GM12865 (cell line): ENCODE results near the gene CUEDC2.
A peak's percentile ranks its signal among the peaks of the same experiment; 100 is the strongest.

ENCODE experiments used
- DNase-seq: peaks from one replicate; pipeline ENCODE4 v3.0.0; 2010; ENCODE audit warnings: low read depth
- H3K4me3 ChIP-seq: 2 replicates; pipeline ENCODE4 v1.5.1; 2011; ENCODE audit warnings: mild to moderate bottlenecking, low read depth, low read length, control low read depth
- TF ChIP-seq, protein P1 (sequence below): IDR thresholded peaks from 2 replicates; pipeline ENCODE4 v1.5.1; 2011; ENCODE audit warnings: low read length, control low read depth, low read depth, inconsistent platforms; ENCODE audit not compliant: insufficient read depth; ENCODE audit errors: missing control alignments

Gene CUEDC2

DNA sequence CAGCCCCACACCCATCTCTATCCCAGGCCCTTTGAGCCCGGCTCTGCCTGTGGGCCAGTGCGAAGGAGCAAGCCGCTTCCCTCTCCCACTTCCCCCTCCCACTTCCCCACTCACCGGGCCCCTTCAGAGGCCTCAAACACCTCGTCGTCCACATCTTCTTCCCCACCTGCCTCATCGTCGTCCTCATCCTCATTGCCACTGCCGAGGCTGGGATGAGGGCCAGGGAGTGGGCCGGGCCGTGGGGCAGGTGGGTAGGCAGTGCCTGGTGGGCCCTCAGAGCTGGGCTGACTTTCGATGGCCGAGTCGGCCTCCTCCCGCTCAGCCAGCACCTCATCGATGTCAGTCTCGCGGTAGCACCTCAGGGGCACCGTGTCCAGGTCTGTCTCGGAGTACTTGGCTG, 17.6 kb downstream of the CUEDC2 start:
- no peak for DNase-seq
- TF ChIP-seq, protein P1, sequence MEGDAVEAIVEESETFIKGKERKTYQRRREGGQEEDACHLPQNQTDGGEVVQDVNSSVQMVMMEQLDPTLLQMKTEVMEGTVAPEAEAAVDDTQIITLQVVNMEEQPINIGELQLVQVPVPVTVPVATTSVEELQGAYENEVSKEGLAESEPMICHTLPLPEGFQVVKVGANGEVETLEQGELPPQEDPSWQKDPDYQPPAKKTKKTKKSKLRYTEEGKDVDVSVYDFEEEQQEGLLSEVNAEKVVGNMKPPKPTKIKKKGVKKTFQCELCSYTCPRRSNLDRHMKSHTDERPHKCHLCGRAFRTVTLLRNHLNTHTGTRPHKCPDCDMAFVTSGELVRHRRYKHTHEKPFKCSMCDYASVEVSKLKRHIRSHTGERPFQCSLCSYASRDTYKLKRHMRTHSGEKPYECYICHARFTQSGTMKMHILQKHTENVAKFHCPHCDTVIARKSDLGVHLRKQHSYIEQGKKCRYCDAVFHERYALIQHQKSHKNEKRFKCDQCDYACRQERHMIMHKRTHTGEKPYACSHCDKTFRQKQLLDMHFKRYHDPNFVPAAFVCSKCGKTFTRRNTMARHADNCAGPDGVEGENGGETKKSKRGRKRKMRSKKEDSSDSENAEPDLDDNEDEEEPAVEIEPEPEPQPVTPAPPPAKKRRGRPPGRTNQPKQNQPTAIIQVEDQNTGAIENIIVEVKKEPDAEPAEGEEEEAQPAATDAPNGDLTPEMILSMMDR, result no peak
- H3K4me3 ChIP-seq, result no peak overlapping the region

DNA sequence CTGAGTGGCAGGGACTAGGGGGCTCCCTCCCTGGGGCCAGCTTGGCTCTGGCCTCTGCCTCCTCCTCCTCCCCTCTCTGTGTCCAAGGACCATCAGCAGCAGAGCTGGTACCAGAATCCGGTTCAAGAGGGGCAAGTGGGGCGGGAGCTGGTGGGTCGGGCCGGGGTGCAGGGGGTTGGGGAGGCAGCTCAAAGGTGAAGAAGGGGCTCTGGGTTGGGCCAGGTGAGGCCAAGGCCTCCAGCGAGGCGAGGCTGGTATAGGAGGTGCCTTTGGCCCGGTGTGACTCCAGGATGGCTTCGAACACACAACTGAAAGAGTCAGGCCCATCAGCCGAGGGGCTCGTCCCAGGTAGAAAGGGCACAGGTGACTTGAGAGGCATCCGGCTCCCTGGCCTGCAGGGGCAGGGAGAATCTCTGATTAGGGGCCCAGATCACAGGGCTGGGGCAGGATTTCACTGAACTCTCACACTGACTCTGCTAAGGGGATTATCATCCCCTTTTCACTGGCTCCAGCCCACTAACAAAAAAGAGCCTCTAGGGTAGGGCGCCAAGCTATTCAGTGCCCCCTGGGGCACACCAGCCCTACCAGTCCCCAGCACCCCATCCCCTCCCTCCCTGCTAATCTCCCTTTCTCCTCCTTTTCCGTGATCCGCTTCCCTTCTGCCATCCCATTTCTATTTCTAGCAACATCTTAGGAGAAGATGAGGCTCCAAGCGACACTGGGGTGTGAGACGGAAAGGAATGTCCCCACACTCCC, 18.4 kb downstream of the CUEDC2 start:
- TF ChIP-seq, protein P1, result no peak
- H3K4me3 ChIP-seq, result no peak overlapping the region
- no peak for DNase-seq

DNA sequence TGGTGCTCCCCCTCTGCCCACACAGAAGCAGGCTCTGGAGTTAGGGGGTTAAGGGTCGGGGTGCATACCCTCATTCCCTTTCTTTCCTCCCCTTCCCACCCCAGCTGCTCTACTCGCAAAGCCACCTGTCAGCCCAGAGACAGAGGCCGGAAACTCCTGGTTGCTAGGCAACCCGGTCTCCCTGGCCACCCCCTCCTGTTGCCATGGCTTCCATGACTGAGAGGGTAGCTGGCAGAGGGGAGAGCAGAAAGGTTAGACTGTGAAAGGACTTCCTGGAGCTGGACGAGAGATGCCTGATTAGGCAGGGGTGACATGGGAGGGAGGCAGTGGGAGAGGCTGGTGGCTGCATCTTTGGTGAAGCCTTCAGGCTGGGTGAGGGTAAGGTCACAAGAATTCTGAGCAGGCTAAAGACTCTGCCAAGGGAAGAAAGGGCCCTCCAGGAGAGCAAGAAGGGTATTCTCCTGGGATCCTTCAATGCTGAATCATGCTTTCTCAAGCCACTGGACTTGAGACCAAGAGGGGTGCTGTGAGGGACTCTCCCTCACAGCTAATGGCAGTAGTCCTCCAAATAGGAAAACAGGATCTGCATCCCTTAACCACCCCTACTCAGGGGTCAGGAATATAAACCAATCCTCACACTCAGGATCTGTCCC, 19.2 kb downstream of the CUEDC2 start:
- TF ChIP-seq, protein P1, result no peak
- peak; percentile 77 for DNase-seq
- H3K4me3 ChIP-seq, result no peak overlapping the region

DNA sequence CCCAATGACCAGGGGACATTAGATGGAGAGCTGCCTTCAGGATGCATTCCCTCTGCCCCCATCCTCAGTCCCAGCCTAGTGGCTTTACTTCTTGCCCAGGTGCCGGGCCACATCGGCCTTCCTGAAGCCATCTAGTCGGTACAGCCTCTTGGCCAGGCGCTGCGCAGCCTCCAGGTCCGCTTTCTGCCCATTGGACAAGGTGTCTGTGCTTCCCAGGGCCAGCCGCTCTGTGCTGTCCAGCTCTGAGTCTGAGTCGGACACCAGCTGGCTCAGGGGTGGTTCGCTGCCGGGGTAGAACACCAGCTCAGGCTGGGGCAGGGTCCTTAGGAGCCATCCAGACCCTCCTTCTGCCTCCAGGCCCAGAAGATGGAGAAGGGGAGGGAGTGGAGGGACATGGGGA, 20.1 kb downstream of the CUEDC2 start:
- no peak for DNase-seq
- no peak overlapping the region for H3K4me3 ChIP-seq
- TF ChIP-seq, protein P1, result no peak

DNA sequence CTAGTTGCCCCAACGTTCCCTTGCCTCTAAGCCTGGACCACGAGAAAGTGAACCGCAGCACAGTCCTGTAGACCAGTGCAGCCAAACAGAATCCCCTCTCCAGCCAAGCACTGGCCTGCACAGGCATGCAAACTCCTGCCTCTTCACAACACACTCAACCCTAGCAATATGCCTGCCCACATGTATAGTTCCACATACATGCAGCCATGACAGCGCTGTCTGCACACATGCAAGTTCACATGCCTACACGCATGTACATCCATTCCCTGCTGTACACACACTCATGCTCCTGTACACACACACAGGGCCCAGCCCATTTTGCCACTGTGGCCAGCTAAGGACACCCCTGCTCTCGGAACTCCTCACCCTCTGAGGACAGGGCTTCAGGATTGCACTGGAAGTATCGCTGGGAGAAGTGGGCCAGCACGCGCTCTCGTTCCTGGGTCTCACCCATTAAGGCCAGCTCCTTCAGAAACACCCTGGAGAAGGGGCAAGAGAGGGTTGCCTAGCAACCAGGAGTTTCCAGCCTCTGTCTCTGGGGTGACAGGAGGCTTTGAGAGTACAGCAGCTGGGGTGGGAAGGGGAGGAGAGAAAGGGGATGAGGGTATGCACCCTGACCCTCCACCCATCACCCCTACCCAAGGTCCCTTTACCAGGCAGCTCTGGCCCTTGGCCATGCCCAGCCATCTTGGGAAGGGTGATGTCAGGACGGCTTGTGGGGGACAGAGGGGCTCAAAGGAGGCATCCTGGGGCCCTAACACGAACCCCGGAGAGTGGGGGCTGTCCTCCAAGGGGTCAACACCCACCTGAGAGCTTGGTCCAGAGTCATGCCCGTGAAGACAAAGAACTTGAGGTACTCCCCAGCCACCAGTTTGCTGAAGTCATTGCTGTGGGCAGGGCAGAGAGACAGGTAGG, 20.8 kb downstream of the CUEDC2 start:
- DNase-seq, result no peak
- no peak overlapping the region for H3K4me3 ChIP-seq
- TF ChIP-seq, protein P1, result no peak

DNA sequence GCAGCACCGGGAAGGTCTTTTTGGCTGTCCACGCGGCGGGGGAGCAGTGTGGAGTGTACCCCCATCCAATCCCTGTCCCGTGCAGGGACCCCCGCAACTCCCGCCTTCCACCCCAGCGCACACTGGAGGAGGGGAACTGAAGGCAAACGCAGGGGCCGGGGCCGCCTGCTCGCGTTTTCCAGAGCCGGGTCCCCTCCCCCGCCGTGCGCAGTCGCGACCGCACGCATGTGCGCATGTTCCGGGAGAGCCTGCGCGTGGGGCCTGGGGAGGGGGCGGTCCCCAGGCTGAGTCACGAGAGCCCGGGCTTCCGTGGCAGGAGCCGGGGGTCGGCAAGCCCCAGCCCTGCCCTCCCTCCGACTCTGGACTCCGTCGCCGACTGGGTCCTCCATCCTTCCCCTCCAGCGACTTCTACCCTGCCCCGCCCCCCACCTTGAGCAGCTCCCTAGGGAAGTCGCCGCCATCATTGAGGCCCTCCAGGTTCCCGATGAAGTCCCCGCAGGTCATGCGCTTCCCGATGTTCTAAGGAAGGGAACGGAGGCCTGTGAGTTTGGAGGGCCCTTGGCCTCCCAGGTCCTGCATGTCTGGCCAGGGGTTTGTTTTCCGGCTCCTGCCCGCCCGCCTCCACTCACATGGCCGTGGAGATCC, 21.8 kb downstream of the CUEDC2 start:
- TF ChIP-seq, protein P1, result no peak
- DNase-seq, result no peak
- H3K4me3 ChIP-seq, result no peak overlapping the region
